B cell (primary cell): ENCODE data around the gene MCTS1.

ENCODE experiments used
- CTCF ChIP-seq: fragments of 200-600 bp; IDR thresholded peaks from one replicate; pipeline ENCODE4 v1.8.0; 2022; ENCODE audit warnings: antibody characterized with exemption, mild to moderate bottlenecking
- EZH2 ChIP-seq: IDR thresholded peaks from 2 replicates; pipeline ENCODE4 v1.6.1; 2012; ENCODE audit warnings: borderline replicate concordance, low read depth, mild to moderate bottlenecking, moderate library complexity, low read length; ENCODE audit not compliant: insufficient read depth, poor library complexity, severe bottlenecking

GRCh38 chrX:120556251-120556650 is 47.6 kb upstream of the MCTS1 start:
- TF ChIP-seq CTCF (no peak), EZH2 (no peak)
